K562 (cell line): Measurements from ENCODE around the gene EEFSEC. TPM values are rescaled to one million over a fixed set of nuclear protein-coding genes. Genes with fewer than 3 reads are reported as not detected.

ENCODE experiments used
- ATAC-seq: fragments of 200-7000 bp; cut with Tn5 transposase; 3 replicates; pipeline ENCODE4 v1.9.1; 2020; ENCODE audit warnings: moderate library complexity
- BruUV-seq: library from RNA; stranded (reverse); fragments of 400-500 nt; replicated peaks from 2 replicates; lab custom pipeline; 2021; lab: Mats Ljungman, UMichigan
- CTCF ChIA-PET: fragments of 300-600 bp; formaldehyde crosslinking; extraction: SDS; loops from one replicate; lab custom pipeline; 2021; ENCODE audit warnings: low intra/inter-chr PET ratio; lab: Yijun Ruan, JAX
- POLR2A ChIA-PET: fragments of 300-600, 350-650 bp; sonication (Branson Sonifier 250); formaldehyde crosslinking; extraction: SDS; loops from one replicate; lab custom pipeline; 2021; ENCODE audit warnings: antibody characterized with exemption, inconsistent platforms; lab: Yijun Ruan, JAX
- DNase-seq, 4 experiments: peaks; one replicate each; pipeline versions ENCODE4 v3.0.0 to v3.0.0-alpha.2; 2011 to 2018; ENCODE audit warnings: low spot score in 3 of 4, mixed read lengths in 3 of 4; ENCODE audit errors: extremely low read depth in 1 of 4
- FAIRE-seq: peaks from 2 replicates; lab custom pipeline; 2011; peaks lifted over from hg19 to GRCh38; lab: Jason Lieb, UNC
- H2AFZ ChIP-seq: 2 replicates; pipeline ENCODE4 v1.6.0; 2011; ENCODE audit warnings: low read depth, low read length, control low read depth, inconsistent platforms
- H3K27ac ChIP-seq: fragments of 200-600 bp; 3 replicates; pipeline ENCODE4 v1.8.0; 2011; ENCODE audit warnings: low read depth, mild to moderate bottlenecking, control low read depth, inconsistent platforms, low read length, moderate library complexity, mixed read lengths; ENCODE audit errors: extremely low read depth
- H3K27me3 ChIP-seq, 2 experiments: fragments of 300-600 bp in 1 of 2; 2 replicates in 1 of 2; 3 replicates in 1 of 2; pipeline versions ENCODE4 v1.6.0 to v1.8.0; 2011; ENCODE audit warnings: inconsistent platforms in 2 of 2, low read length in 2 of 2, mild to moderate bottlenecking in 1 of 2, mixed read lengths in 1 of 2, moderate library complexity in 1 of 2; ENCODE audit not compliant: control insufficient read depth in 2 of 2, insufficient read depth in 2 of 2
- H3K36me3 ChIP-seq: fragments of 300-600 bp; 3 replicates; pipeline ENCODE4 v1.8.0; 2011; ENCODE audit warnings: mild to moderate bottlenecking, low read length, inconsistent platforms; ENCODE audit not compliant: control insufficient read depth, insufficient read depth
- H3K4me1 ChIP-seq, 2 experiments: fragments of 200-600 bp in 1 of 2; replicated peaks in 1 of 2; 2 replicates in 1 of 2; 3 replicates in 1 of 2; pipeline versions ENCODE4 v1.5.1 to v1.8.0; 2011; ENCODE audit warnings: inconsistent platforms in 2 of 2, low read length in 2 of 2, mild to moderate bottlenecking in 1 of 2, mixed read lengths in 1 of 2, moderate library complexity in 1 of 2; ENCODE audit not compliant: control insufficient read depth in 2 of 2, insufficient read depth in 2 of 2
- H3K4me2 ChIP-seq: 2 replicates; pipeline ENCODE4 v1.6.1; 2011; ENCODE audit warnings: low read length, control low read depth, inconsistent platforms, mixed read lengths; ENCODE audit not compliant: insufficient read depth
- H3K4me3 ChIP-seq: fragments of 200-600 bp; sonication (generic), shearing (Covaris generic); 2 replicates; pipeline ENCODE4 v1.5.1; 2016; ENCODE audit warnings: control low read depth, inconsistent platforms
- H3K79me2 ChIP-seq: fragments of 200-600 bp; 3 replicates; pipeline ENCODE4 v1.8.0; 2011; ENCODE audit warnings: low read length, inconsistent platforms; ENCODE audit not compliant: control insufficient read depth, insufficient read depth
- H3K9ac ChIP-seq, 2 experiments: 2 replicates each; pipeline versions ENCODE4 v1.6.0 to v1.6.1; 2011; ENCODE audit warnings: low read depth in 2 of 2, low read length in 2 of 2, control low read depth in 1 of 2, inconsistent platforms in 1 of 2, mild to moderate bottlenecking in 1 of 2, mixed read lengths in 1 of 2; ENCODE audit not compliant: insufficient read depth in 1 of 2
- H3K9me1 ChIP-seq: one replicate; pipeline ENCODE4 v1.6.0; 2011; ENCODE audit warnings: inconsistent platforms, mild to moderate bottlenecking, low read length, moderate library complexity; ENCODE audit not compliant: control insufficient read depth, insufficient read depth
- H3K9me3 ChIP-seq: replicated peaks from 2 replicates; pipeline ENCODE4 v1.5.1; 2011; ENCODE audit warnings: low read depth, low read length, inconsistent platforms; ENCODE audit not compliant: control insufficient read depth, insufficient read depth
- H4K20me1 ChIP-seq: replicated peaks from 2 replicates; pipeline ENCODE4 v1.6.1; 2011; ENCODE audit warnings: low read length, inconsistent platforms, mixed read lengths; ENCODE audit not compliant: control insufficient read depth, insufficient read depth
- CCAR2 ChIP-seq: fragments of 200-400 bp; formaldehyde crosslinking; IDR thresholded peaks from 2 replicates; pipeline ENCODE4 v1.6.1; 2017; ENCODE audit warnings: mild to moderate bottlenecking, low read depth, low read length
- FOS ChIP-seq: IDR thresholded peaks from 3 replicates; pipeline ENCODE4 v1.6.1; 2011; ENCODE audit not compliant: insufficient read length; ENCODE audit errors: extremely low read depth
- MYBL2 ChIP-seq, 2 experiments: fragments of 450-650 bp in 1 of 2; sonication (generic) in 1 of 2; formaldehyde crosslinking in 1 of 2; IDR thresholded peaks; 2 replicates each; pipeline versions ENCODE4 v1.6.1 to v1.8.1; 2017 to 2022; ENCODE audit warnings: borderline replicate concordance in 1 of 2, inconsistent platforms in 1 of 2, low read depth in 1 of 2, mild to moderate bottlenecking in 1 of 2, missing genetic modification reagents in 1 of 2, moderate library complexity in 1 of 2
- PHF8 ChIP-seq: fragments of 200-600 bp; sonication (generic); IDR thresholded peaks from 2 replicates; pipeline ENCODE4 v1.6.1; 2012; ENCODE audit warnings: mixed run types, mild to moderate bottlenecking, inconsistent platforms, low read length, moderate library complexity, borderline replicate concordance
- RBM14 ChIP-seq: fragments of 200-400 bp; formaldehyde crosslinking; IDR thresholded peaks from 2 replicates; pipeline ENCODE4 v1.6.1; 2018; ENCODE audit warnings: low read depth, mild to moderate bottlenecking, low read length, moderate library complexity, borderline replicate concordance; ENCODE audit not compliant: insufficient read depth
- RFX1 ChIP-seq: fragments of 450-650 bp; IDR thresholded peaks from 2 replicates; pipeline ENCODE4 v1.6.1; 2016; ENCODE audit warnings: mild to moderate bottlenecking, moderate library complexity
- THRAP3 ChIP-seq: fragments of 450-650 bp; IDR thresholded peaks from 2 replicates; pipeline ENCODE4 v1.6.1; 2016; ENCODE audit warnings: mild to moderate bottlenecking, inconsistent platforms, borderline replicate concordance
- ZBED1 ChIP-seq: IDR thresholded peaks from 2 replicates; pipeline ENCODE4 v1.6.1; 2014
- WGBS: fragments of 100-300 bp; shearing (Covaris generic); methylation state at CpG from one replicate; pipeline ENCODE4 v1.1.6; 2016; ENCODE audit warnings: low coverage, mixed read lengths; ENCODE audit not compliant: insufficient coverage; ENCODE audit errors: missing lambda C conversion rate; 5-methylcytosine and 5-hydroxymethylcytosine counted together
- in situ Hi-C: fragments of 300-500 bp; cut with MboI; formaldehyde crosslinking; loops from 4 replicates; pipeline ENCODE4 v1.15.0; 2018; ENCODE audit warnings: inconsistent platforms, mixed read lengths
- intact Hi-C: fragments of 100-400 bp; cut with micrococcal nuclease; formaldehyde crosslinking; loops from 2 replicates; pipeline ENCODE4 v1.14.2; 2022
- polyA plus RNA-seq, 8 experiments: library from polyadenylated mRNA; depleted of rRNA in 4 of 8; stranded (reverse) in 5 of 8; unstranded in 3 of 8; fragments of >200 nt; fragmentation: Nextera tagmentation in 2 of 8; fragmentation: Illumina TruSeq in 1 of 8; extraction: Ambion mirVana in 2 of 8; extraction: Trizol in 1 of 8; gene quantifications; 2 replicates each; pipeline versions ENCODE4 v1.2.1 to v1.2.3, GENCODE V29; 2011 to 2014; ENCODE audit warnings: inconsistent platforms in 1 of 8, missing spikeins in 1 of 8
- total RNA-seq, 7 experiments: library from RNA; depleted of rRNA in 6 of 7; stranded (reverse); fragments of >200 nt in 6 of 7; fragmentation: Illumina TruSeq in 2 of 7; extraction: Trizol in 2 of 7; gene quantifications; 2 replicates each; pipeline versions ENCODE4 v1.2.1 to v1.2.3, GENCODE V29; 2011 to 2021; ENCODE audit warnings: low replicate concordance in 1 of 7
- TF ChIP-seq, protein P1 (sequence below): fragments of 450-650 bp; IDR thresholded peaks from 2 replicates; pipeline ENCODE4 v1.6.1; 2017; ENCODE audit warnings: antibody characterized with exemption, mild to moderate bottlenecking
- TF ChIP-seq, protein P2 (sequence below): fragments of 450-650 bp; IDR thresholded peaks from 2 replicates; pipeline ENCODE4 v1.6.1; 2018; ENCODE audit not compliant: partially characterized antibody
- TF ChIP-seq, protein P3 (sequence below): sonication (generic); IDR thresholded peaks from 2 replicates; pipeline ENCODE4 v1.6.1; 2016

The EEFSEC gene
- total and polyA plus RNA-seq, 9 of the 15 experiments (the other 6 are each of a cell fraction or from before 2014, with no cell fraction given): 0.35 to 11.8 (median 7.7) TPM

DNA sequence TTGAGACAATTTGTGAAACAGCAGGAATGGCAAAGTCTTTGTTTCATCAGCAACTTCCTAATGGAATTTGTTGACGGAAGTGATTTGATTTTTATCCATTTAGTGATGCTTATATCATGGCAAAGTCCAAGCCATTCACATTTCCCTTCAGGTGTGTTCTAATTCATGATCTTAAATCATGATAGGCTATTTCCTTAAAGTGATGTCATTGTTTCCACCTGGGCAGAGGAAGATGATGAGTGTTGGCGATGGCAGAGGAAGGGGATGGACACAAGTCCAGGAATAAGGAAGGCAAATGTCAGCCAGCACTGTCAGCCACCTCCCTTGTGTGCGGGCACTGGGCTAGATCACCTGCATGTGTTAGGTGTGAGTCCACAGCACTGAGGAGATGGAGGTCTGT lies 49.9 kb downstream of the EEFSEC start (continued):
- TF ChIP-seq, protein P1, sequence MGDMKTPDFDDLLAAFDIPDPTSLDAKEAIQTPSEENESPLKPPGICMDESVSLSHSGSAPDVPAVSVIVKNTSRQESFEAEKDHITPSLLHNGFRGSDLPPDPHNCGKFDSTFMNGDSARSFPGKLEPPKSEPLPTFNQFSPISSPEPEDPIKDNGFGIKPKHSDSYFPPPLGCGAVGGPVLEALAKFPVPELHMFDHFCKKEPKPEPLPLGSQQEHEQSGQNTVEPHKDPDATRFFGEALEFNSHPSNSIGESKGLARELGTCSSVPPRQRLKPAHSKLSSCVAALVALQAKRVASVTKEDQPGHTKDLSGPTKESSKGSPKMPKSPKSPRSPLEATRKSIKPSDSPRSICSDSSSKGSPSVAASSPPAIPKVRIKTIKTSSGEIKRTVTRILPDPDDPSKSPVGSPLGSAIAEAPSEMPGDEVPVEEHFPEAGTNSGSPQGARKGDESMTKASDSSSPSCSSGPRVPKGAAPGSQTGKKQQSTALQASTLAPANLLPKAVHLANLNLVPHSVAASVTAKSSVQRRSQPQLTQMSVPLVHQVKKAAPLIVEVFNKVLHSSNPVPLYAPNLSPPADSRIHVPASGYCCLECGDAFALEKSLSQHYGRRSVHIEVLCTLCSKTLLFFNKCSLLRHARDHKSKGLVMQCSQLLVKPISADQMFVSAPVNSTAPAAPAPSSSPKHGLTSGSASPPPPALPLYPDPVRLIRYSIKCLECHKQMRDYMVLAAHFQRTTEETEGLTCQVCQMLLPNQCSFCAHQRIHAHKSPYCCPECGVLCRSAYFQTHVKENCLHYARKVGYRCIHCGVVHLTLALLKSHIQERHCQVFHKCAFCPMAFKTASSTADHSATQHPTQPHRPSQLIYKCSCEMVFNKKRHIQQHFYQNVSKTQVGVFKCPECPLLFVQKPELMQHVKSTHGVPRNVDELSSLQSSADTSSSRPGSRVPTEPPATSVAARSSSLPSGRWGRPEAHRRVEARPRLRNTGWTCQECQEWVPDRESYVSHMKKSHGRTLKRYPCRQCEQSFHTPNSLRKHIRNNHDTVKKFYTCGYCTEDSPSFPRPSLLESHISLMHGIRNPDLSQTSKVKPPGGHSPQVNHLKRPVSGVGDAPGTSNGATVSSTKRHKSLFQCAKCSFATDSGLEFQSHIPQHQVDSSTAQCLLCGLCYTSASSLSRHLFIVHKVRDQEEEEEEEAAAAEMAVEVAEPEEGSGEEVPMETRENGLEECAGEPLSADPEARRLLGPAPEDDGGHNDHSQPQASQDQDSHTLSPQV: no peak
- TF ChIP-seq RFX1: no peak

DNA sequence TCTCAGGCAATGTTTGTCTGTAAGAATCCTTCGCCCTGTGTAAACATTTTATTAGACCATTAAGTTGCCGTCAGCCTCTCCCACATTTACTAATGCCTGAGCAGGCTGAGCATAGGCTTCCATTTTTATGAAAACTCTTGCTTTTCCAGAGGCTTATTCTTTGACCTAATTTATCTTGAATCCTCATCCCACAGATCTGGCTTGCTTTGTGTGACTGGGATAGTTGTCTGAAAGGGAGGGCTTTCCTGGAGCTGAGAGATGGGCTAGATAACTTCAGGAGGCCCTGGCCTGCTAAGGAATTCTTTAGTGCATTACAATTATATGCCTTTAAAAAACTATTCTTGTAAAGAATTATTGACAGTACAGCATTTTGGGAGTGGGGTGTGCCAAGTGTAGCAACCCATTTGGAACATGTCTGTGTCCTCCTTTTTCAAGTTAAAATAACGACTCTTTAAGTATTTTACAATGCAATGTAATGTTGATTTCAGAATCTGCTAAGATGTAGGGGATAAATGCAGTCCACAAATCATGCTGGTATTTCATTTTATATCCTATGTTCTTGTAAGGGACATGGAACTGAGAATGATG lies 52.4 kb downstream of the EEFSEC start:
- Histone ChIP-seq H3K4me2 (no peak overlapping the region), H3K27me3 (no peaks in the 10 kb centered on the region), H3K4me3 (no peak overlapping the region), H3K9me3 (no peaks in the 10 kb centered on the region), H3K27ac (no peak overlapping the region), H3K36me3 (no peaks in the 10 kb centered on the region), H3K4me1 (no peaks in the 10 kb centered on the region; a peak in 1 of 5 replicates), H2AFZ (no peak overlapping the region), H3K9me1 (no peaks in the 10 kb centered on the region), H4K20me1 (no peaks in the 10 kb centered on the region), H3K79me2 (no peaks in the 10 kb centered on the region), H3K9ac (no peak overlapping the region)
- ATAC-seq: no peak
- 64% methylated on average over 3 of the region's 3 CpGs for WGBS
- BruUV-seq: no TSS peak
- ChIA-PET CTCF (no interaction called here), POLR2A (interaction anchor here (0.7 to 1.1 kb wide), 3 partner anchors 9 to 44 kb away, joined by 3 to 4 read pairs (median 3); no protein-coding TSS in a partner anchor)
- DNase-seq: no peak
- no peak for FAIRE-seq
- in situ Hi-C loops (no loop called here), intact Hi-C loops (no loop called here)
- TF ChIP-seq, protein P2, sequence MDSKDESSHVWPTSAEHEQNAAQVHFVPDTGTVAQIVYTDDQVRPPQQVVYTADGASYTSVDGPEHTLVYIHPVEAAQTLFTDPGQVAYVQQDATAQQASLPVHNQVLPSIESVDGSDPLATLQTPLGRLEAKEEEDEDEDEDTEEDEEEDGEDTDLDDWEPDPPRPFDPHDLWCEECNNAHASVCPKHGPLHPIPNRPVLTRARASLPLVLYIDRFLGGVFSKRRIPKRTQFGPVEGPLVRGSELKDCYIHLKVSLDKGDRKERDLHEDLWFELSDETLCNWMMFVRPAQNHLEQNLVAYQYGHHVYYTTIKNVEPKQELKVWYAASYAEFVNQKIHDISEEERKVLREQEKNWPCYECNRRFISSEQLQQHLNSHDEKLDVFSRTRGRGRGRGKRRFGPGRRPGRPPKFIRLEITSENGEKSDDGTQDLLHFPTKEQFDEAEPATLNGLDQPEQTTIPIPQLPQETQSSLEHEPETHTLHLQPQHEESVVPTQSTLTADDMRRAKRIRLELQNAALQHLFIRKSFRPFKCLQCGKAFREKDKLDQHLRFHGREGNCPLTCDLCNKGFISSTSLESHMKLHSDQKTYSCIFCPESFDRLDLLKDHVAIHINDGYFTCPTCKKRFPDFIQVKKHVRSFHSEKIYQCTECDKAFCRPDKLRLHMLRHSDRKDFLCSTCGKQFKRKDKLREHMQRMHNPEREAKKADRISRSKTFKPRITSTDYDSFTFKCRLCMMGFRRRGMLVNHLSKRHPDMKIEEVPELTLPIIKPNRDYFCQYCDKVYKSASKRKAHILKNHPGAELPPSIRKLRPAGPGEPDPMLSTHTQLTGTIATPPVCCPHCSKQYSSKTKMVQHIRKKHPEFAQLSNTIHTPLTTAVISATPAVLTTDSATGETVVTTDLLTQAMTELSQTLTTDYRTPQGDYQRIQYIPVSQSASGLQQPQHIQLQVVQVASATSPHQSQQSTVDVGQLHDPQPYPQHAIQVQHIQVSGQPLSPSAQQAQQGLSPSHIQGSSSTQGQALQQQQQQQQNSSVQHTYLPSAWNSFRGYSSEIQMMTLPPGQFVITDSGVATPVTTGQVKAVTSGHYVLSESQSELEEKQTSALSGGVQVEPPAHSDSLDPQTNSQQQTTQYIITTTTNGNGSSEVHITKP: no peak
- TF ChIP-seq ZBED1 (no peak), CCAR2 (no peak), THRAP3 (no peak), PHF8 (no peak), RBM14 (no peak), FOS (no peak), MYBL2 (IDR thresholded peaks at IDR 0.05; ENCODE audit: low read depth) (no peak), MYBL2 (CRISPR knock-in tag; IDR thresholded peaks at IDR 0.05; ENCODE audit: borderline replicate concordance) (no peak)
- TF ChIP-seq, protein P3, sequence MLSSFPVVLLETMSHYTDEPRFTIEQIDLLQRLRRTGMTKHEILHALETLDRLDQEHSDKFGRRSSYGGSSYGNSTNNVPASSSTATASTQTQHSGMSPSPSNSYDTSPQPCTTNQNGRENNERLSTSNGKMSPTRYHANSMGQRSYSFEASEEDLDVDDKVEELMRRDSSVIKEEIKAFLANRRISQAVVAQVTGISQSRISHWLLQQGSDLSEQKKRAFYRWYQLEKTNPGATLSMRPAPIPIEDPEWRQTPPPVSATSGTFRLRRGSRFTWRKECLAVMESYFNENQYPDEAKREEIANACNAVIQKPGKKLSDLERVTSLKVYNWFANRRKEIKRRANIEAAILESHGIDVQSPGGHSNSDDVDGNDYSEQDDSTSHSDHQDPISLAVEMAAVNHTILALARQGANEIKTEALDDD: no peak
